Transverse colon (tissue), 3 donors: ENCODE measurements around the gene SH3RF1.

Experiments
- CTCF ChIP-seq, 5 experiments: fragments of 200-600 bp in 3 of 5; fragments of 450-650 bp in 2 of 5; sonication (generic) in 3 of 5; IDR thresholded peaks; 1 replicate in 2 of 5; 2 replicates in 3 of 5; pipeline ENCODE4 v1.5.1; 2016 to 2017; ENCODE audit warnings: antibody characterized with exemption in 5 of 5, inconsistent platforms in 3 of 5, mild to moderate bottlenecking in 2 of 5, moderate library complexity in 1 of 5
- EP300 ChIP-seq: sonication (generic); formaldehyde crosslinking; IDR thresholded peaks from one replicate; pipeline ENCODE4 v1.6.1; 2017; ENCODE audit warnings: antibody characterized with exemption, low read depth
- POLR2A ChIP-seq: fragments of 450-650 bp; IDR thresholded peaks from one replicate; pipeline ENCODE4 v1.6.1; 2016; ENCODE audit warnings: antibody characterized with exemption, mild to moderate bottlenecking, moderate library complexity

- no peak for TF ChIP-seq CTCF (IDR thresholded peaks at IDR 0.05)
- TF ChIP-seq POLR2A: no peak
- TF ChIP-seq EP300: no peak
These were observed 117.2 kb downstream of the SH3RF1 start for GRCh38 chr4:169153481-169154087.
